CD4-positive, alpha-beta T cell (primary cell): ENCODE results near the gene MAN1C1. TPM values are rescaled to one million over a fixed set of nuclear protein-coding genes. Genes with fewer than 3 reads are reported as not detected.

Experiments
- ATAC-seq: fragments of 200-7000 bp; cut with Tn5 transposase; one replicate; pipeline ENCODE4 v1.10.0; 2022; ENCODE audit warnings: mild to moderate bottlenecking; ENCODE audit not compliant: poor library complexity
- CTCF ChIA-PET: fragments of 350-600 bp; sonication (Branson Sonifier 250); formaldehyde crosslinking; loops from one replicate; lab custom pipeline; 2021; ENCODE audit warnings: antibody characterized with exemption, inconsistent platforms; lab: Charles Lee
- POLR2A ChIA-PET: fragments of 350-600 bp; sonication (Branson Sonifier 250); formaldehyde crosslinking; loops from one replicate; lab custom pipeline; 2021; ENCODE audit warnings: antibody characterized with exemption, inconsistent platforms; lab: Charles Lee
- DNase-seq, 14 experiments: peaks; one replicate each; pipeline ENCODE4 v3.0.0-alpha.2; 2013 to 2020; ENCODE audit warnings: mixed read lengths in 2 of 14
- H3K27ac ChIP-seq, 2 donors: one replicate each; pipeline versions ENCODE4 v1.5.1 to v1.7.0; 2013; ENCODE audit warnings: low read length in 2 of 2, low read depth in 1 of 2, mild to moderate bottlenecking in 1 of 2
- H3K27me3 ChIP-seq, 2 experiments: 1 replicate in 1 of 2; 2 replicates in 1 of 2; pipeline versions ENCODE4 v1.6.1 to v1.7.0; 2013; ENCODE audit warnings: low read length in 2 of 2, control low read depth in 1 of 2, mild to moderate bottlenecking in 1 of 2, moderate library complexity in 1 of 2; ENCODE audit not compliant: insufficient read depth in 2 of 2, control insufficient read depth in 1 of 2
- H3K36me3 ChIP-seq: one replicate; pipeline ENCODE4 v1.6.1; 2013; ENCODE audit warnings: low read length, control low read depth; ENCODE audit not compliant: insufficient read depth
- H3K4me1 ChIP-seq: one replicate; pipeline ENCODE4 v1.6.1; 2013; ENCODE audit warnings: low read length, control low read depth; ENCODE audit not compliant: insufficient read depth
- H3K4me3 ChIP-seq: one replicate; pipeline ENCODE4 v1.5.1; 2013; ENCODE audit warnings: mild to moderate bottlenecking, low read length, moderate library complexity
- H3K9me3 ChIP-seq, 2 experiments: 1 replicate in 1 of 2; 2 replicates in 1 of 2; pipeline versions ENCODE4 v1.6.1 to v1.7.0; 2013; ENCODE audit warnings: low read length in 2 of 2, mild to moderate bottlenecking in 2 of 2, control low read depth in 1 of 2, moderate library complexity in 1 of 2; ENCODE audit not compliant: control insufficient read depth in 1 of 2, insufficient read depth in 1 of 2
- H3K27ac Mint-ChIP-seq: one replicate; pipeline ENCODE4 v1.8.0; 2020; ENCODE audit warnings: mixed read lengths
- H3K27me3 Mint-ChIP-seq: one replicate; pipeline ENCODE4 v1.8.0; 2021; ENCODE audit warnings: mixed read lengths
- H3K36me3 Mint-ChIP-seq: one replicate; pipeline ENCODE4 v1.8.0; 2021; ENCODE audit warnings: low read depth, mixed read lengths
- H3K4me1 Mint-ChIP-seq: one replicate; pipeline ENCODE4 v1.8.0; 2021; ENCODE audit warnings: low read depth, mixed read lengths
- H3K4me3 Mint-ChIP-seq: one replicate; pipeline ENCODE4 v1.8.0; 2020; ENCODE audit warnings: mild to moderate bottlenecking, mixed read lengths
- H3K9me3 Mint-ChIP-seq: one replicate; pipeline ENCODE4 v1.8.0; 2020; ENCODE audit warnings: mixed read lengths
- intact Hi-C, 2 experiments: fragments of 100-400 bp; cut with DNase I in 1 of 2; cut with micrococcal nuclease in 1 of 2; formaldehyde crosslinking; loops; one replicate each; pipeline versions ENCODE4 v1.15.1 to v1.9.0; 2023 to 2025; cut with DNase I, micrococcal nuclease
- total RNA-seq, 174 experiments: library from RNA in 2 of 174; stranded (reverse) in 2 of 174; gene quantifications; one replicate each; pipeline ENCODE4 v1.2.3 and lab custom pipeline; 2021 to 2026
- TF ChIP-seq, protein P1 (sequence below): fragments of 200-600 bp; IDR thresholded peaks from one replicate; pipeline ENCODE4 v1.8.0; 2022; ENCODE audit warnings: antibody characterized with exemption, mild to moderate bottlenecking

Gene MAN1C1
- total RNA-seq, 2 experiments from 2014 or later = 44.4 to 46.9 TPM

GRCh38 chr1:25703671-25704266 lies 87.2 kb downstream of the MAN1C1 start:
- no peaks in the 10 kb centered on the region for H3K9me3 Mint-ChIP-seq
- no peak overlapping the region for H3K4me3 Mint-ChIP-seq
- peaks cover 39% of the 10 kb centered on the region for H3K36me3 Mint-ChIP-seq
- DNase-seq (peak in 1 of 14 experiments; percentile 27), ATAC-seq (no peak)
- POLR2A ChIA-PET = interaction anchor here (0.9 to 1.3 kb wide), 8 partner anchors 26 to 88 kb away, joined by 3 to 9 read pairs (median 4); no protein-coding TSS in a partner anchor
- no peak overlapping the region for H3K4me3 ChIP-seq
- peak overlapping the region; percentile 87 for H3K27ac Mint-ChIP-seq
- peaks cover 75% of the 10 kb centered on the region for H3K4me1 Mint-ChIP-seq
- H3K9me3 ChIP-seq = peaks cover 0 to 5% of the 10 kb centered on the region in 2 experiments
- H3K36me3 ChIP-seq = peaks cover 16% of the 10 kb centered on the region
- intact Hi-C loops = loop anchor here in 1 of 2 experiments (5.0 kb wide), 1 partner anchor 64 kb away; no protein-coding TSS in a partner anchor
- CTCF ChIA-PET = interaction anchor here (2.1 kb wide), 1 partner anchor 95 kb away, joined by 5 read pairs; no protein-coding TSS in a partner anchor
- H3K27me3 ChIP-seq = no peaks in the 10 kb centered on the region
- peak overlapping the region; percentile 41 to 60 for H3K27ac ChIP-seq
- TF ChIP-seq, protein P1, sequence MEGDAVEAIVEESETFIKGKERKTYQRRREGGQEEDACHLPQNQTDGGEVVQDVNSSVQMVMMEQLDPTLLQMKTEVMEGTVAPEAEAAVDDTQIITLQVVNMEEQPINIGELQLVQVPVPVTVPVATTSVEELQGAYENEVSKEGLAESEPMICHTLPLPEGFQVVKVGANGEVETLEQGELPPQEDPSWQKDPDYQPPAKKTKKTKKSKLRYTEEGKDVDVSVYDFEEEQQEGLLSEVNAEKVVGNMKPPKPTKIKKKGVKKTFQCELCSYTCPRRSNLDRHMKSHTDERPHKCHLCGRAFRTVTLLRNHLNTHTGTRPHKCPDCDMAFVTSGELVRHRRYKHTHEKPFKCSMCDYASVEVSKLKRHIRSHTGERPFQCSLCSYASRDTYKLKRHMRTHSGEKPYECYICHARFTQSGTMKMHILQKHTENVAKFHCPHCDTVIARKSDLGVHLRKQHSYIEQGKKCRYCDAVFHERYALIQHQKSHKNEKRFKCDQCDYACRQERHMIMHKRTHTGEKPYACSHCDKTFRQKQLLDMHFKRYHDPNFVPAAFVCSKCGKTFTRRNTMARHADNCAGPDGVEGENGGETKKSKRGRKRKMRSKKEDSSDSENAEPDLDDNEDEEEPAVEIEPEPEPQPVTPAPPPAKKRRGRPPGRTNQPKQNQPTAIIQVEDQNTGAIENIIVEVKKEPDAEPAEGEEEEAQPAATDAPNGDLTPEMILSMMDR = no peak
- H3K4me1 ChIP-seq = peaks cover 61% of the 10 kb centered on the region
- no peaks in the 10 kb centered on the region for H3K27me3 Mint-ChIP-seq

GRCh38 chr1:25704267-25704691 lies 87.7 kb downstream of the MAN1C1 start:
- H3K27ac Mint-ChIP-seq = peak overlapping the region; percentile 87
- H3K4me3 Mint-ChIP-seq = peak overlapping the region; percentile 6
- peaks cover 39% of the 10 kb centered on the region for H3K36me3 Mint-ChIP-seq
- Histone ChIP-seq H3K36me3 (peaks cover 16% of the 10 kb centered on the region), H3K27ac (peak overlapping the region; percentile 41 to 60), H3K27me3 (no peaks in the 10 kb centered on the region), H3K4me3 (no peak overlapping the region), H3K9me3 (peaks cover 0 to 5% of the 10 kb centered on the region in 2 experiments), H3K4me1 (peaks cover 61% of the 10 kb centered on the region)
- ChIA-PET POLR2A (interaction anchor here (0.9 to 2.0 kb wide), 8 partner anchors 26 to 89 kb away, joined by 3 to 9 read pairs (median 4); no protein-coding TSS in a partner anchor), CTCF (interaction anchor here (2.1 kb wide), 1 partner anchor 96 kb away, joined by 5 read pairs; no protein-coding TSS in a partner anchor)
- peak; percentile 96 for ATAC-seq
- H3K9me3 Mint-ChIP-seq = no peaks in the 10 kb centered on the region
- intact Hi-C loops = loop anchor here in 1 of 2 experiments (5.0 kb wide), 1 partner anchor 63 kb away; no protein-coding TSS in a partner anchor
- H3K27me3 Mint-ChIP-seq = no peaks in the 10 kb centered on the region
- H3K4me1 Mint-ChIP-seq = peaks cover 78% of the 10 kb centered on the region
- peak in 10 of 14 experiments; percentile 6 to 79 (median 20) for DNase-seq
- TF ChIP-seq, protein P1 = no peak

- no peak overlapping the region for H3K4me3 ChIP-seq
- DNase-seq = no peak
- ChIA-PET CTCF (no interaction called here), POLR2A (interaction anchor here (2.0 kb wide), 1 partner anchor 30 kb away, joined by 4 read pairs; no protein-coding TSS in a partner anchor)
- H3K9me3 ChIP-seq = peaks cover 0 to 5% of the 10 kb centered on the region in 2 experiments
- no peaks in the 10 kb centered on the region for H3K27me3 ChIP-seq
- H3K4me1 ChIP-seq = peaks cover 60% of the 10 kb centered on the region
- H3K4me1 Mint-ChIP-seq = peaks cover 76% of the 10 kb centered on the region
- TF ChIP-seq, protein P1 = no peak
- H3K4me3 Mint-ChIP-seq = no peak overlapping the region
- H3K27me3 Mint-ChIP-seq = no peaks in the 10 kb centered on the region
- peak overlapping the region; percentile 87 for H3K27ac Mint-ChIP-seq
- H3K27ac ChIP-seq = no peak overlapping the region
- ATAC-seq = no peak
- H3K36me3 Mint-ChIP-seq = peaks cover 34% of the 10 kb centered on the region
- H3K9me3 Mint-ChIP-seq = no peaks in the 10 kb centered on the region
- H3K36me3 ChIP-seq = peaks cover 16% of the 10 kb centered on the region
- intact Hi-C loops = no loop called here
These were observed 89.1 kb downstream of the MAN1C1 start for GRCh38 chr1:25705699-25706098.
